Fibroblast of lung (primary cell): ENCODE data around the gene CALHM3.

ENCODE experiments used
- EZH2 ChIP-seq: IDR thresholded peaks from 2 replicates; pipeline ENCODE4 v1.5.1; 2012; ENCODE audit warnings: low read length, control low read depth, mild to moderate bottlenecking; ENCODE audit errors: missing control alignments
- TF ChIP-seq, protein P1 (sequence below), 2 donors: IDR thresholded peaks in 1 of 2; conservative IDR thresholded peaks in 1 of 2; 1 replicate in 1 of 2; 2 replicates in 1 of 2; pipeline ENCODE4 v1.5.1; 2011 to 2012; ENCODE audit warnings: low read length in 2 of 2, control low read depth in 1 of 2, inconsistent platforms in 1 of 2, low read depth in 1 of 2, mild to moderate bottlenecking in 1 of 2

GRCh38 chr10:103455235-103455634 is 23.8 kb downstream of the CALHM3 start:
- TF ChIP-seq, protein P1, sequence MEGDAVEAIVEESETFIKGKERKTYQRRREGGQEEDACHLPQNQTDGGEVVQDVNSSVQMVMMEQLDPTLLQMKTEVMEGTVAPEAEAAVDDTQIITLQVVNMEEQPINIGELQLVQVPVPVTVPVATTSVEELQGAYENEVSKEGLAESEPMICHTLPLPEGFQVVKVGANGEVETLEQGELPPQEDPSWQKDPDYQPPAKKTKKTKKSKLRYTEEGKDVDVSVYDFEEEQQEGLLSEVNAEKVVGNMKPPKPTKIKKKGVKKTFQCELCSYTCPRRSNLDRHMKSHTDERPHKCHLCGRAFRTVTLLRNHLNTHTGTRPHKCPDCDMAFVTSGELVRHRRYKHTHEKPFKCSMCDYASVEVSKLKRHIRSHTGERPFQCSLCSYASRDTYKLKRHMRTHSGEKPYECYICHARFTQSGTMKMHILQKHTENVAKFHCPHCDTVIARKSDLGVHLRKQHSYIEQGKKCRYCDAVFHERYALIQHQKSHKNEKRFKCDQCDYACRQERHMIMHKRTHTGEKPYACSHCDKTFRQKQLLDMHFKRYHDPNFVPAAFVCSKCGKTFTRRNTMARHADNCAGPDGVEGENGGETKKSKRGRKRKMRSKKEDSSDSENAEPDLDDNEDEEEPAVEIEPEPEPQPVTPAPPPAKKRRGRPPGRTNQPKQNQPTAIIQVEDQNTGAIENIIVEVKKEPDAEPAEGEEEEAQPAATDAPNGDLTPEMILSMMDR (conservative IDR thresholded peaks at IDR 0.05 in 1 of 2, IDR thresholded peaks at IDR 0.05 in 1 of 2; ENCODE audit: low read depth in 1 of 2, low read length in 2 of 2): no peak
- TF ChIP-seq EZH2: no peak
